WTC11 (cell line): ENCODE data around the gene VTI1A. TPM values are rescaled to one million over a fixed set of nuclear protein-coding genes. Genes with fewer than 3 reads are reported as not detected.

Experiments
- ATAC-seq: fragments of 200-7000 bp; cut with Tn5 transposase; 2 replicates; pipeline ENCODE4 v1.10.0; 2021; ENCODE audit warnings: mild to moderate bottlenecking, moderate library complexity
- CTCF ChIA-PET: fragments of 300-600 bp; sonication (Branson Sonifier 250); formaldehyde crosslinking; loops from one replicate; lab custom pipeline; 2021; ENCODE audit warnings: antibody characterized with exemption; lab: Charles Lee
- POLR2A ChIA-PET: fragments of 350-600 bp; sonication (Branson Sonifier 250); formaldehyde crosslinking; loops from one replicate; lab custom pipeline; 2021; ENCODE audit warnings: antibody characterized with exemption; lab: Charles Lee
- DNase-seq: peaks from one replicate; pipeline ENCODE4 v3.0.0; 2021; ENCODE audit warnings: low spot score
- H3K27ac Mint-ChIP-seq: 2 replicates; pipeline ENCODE4 v1.8.0; 2021; ENCODE audit warnings: mixed read lengths
- H3K27me3 Mint-ChIP-seq: 2 replicates; pipeline ENCODE4 v1.8.0; 2021; ENCODE audit warnings: low read depth, mild to moderate bottlenecking, moderate library complexity, mixed read lengths
- H3K36me3 Mint-ChIP-seq: 2 replicates; pipeline ENCODE4 v1.8.0; 2021; ENCODE audit warnings: mixed read lengths
- H3K4me1 Mint-ChIP-seq: 2 replicates; pipeline ENCODE4 v1.8.0; 2022; ENCODE audit warnings: mixed read lengths
- H3K4me3 Mint-ChIP-seq: 2 replicates; pipeline ENCODE4 v1.8.0; 2021; ENCODE audit warnings: mild to moderate bottlenecking, moderate library complexity, mixed read lengths
- H3K9me3 Mint-ChIP-seq: 2 replicates; pipeline ENCODE4 v1.8.0; 2021; ENCODE audit warnings: mixed read lengths
- E2F1 ChIP-seq: sonication (generic); formaldehyde crosslinking; IDR thresholded peaks from 2 replicates; pipeline ENCODE4 v1.8.0; 2022; ENCODE audit warnings: mild to moderate bottlenecking, missing genetic modification reagents
- E2F5 ChIP-seq: sonication (generic); formaldehyde crosslinking; IDR thresholded peaks from 2 replicates; pipeline ENCODE4 v1.8.1; 2022; ENCODE audit warnings: mild to moderate bottlenecking, moderate library complexity, missing genetic modification reagents
- FOXP4 ChIP-seq: sonication (generic); formaldehyde crosslinking; IDR thresholded peaks from 2 replicates; pipeline ENCODE4 v1.8.0; 2022; ENCODE audit warnings: mild to moderate bottlenecking, missing genetic modification reagents
- JAZF1 ChIP-seq: fragments of 250-450 bp; sonication (Bioruptor Pico); IDR thresholded peaks from 2 replicates; pipeline ENCODE4 v1.9.0; 2021; ENCODE audit warnings: moderate library complexity, mild to moderate bottlenecking, inconsistent platforms
- MXD4 ChIP-seq: fragments of 250-450 bp; sonication (Bioruptor Pico); IDR thresholded peaks from 2 replicates; pipeline ENCODE4 v1.8.0; 2021; ENCODE audit warnings: mild to moderate bottlenecking, moderate library complexity, borderline replicate concordance
- MYBL2 ChIP-seq: sonication (generic); formaldehyde crosslinking; IDR thresholded peaks from 2 replicates; pipeline ENCODE4 v1.8.1; 2023; ENCODE audit warnings: mild to moderate bottlenecking, moderate library complexity, missing genetic modification reagents
- NR2C2 ChIP-seq: sonication (generic); formaldehyde crosslinking; IDR thresholded peaks from 2 replicates; pipeline ENCODE4 v1.8.0; 2022; ENCODE audit warnings: mild to moderate bottlenecking, missing genetic modification reagents
- TCF7 ChIP-seq: sonication (generic); formaldehyde crosslinking; IDR thresholded peaks from 2 replicates; pipeline ENCODE4 v1.8.0; 2022; ENCODE audit warnings: mild to moderate bottlenecking, low read depth, missing genetic modification reagents, moderate library complexity
- TEAD1 ChIP-seq: sonication (generic); formaldehyde crosslinking; IDR thresholded peaks from 2 replicates; pipeline ENCODE4 v1.8.0; 2022; ENCODE audit warnings: mild to moderate bottlenecking, missing genetic modification reagents
- ZNF281 ChIP-seq: sonication (generic); formaldehyde crosslinking; IDR thresholded peaks from 2 replicates; pipeline ENCODE4 v1.8.0; 2023; ENCODE audit warnings: mild to moderate bottlenecking, missing genetic modification reagents
- ZNF416 ChIP-seq: fragments of 250-450 bp; sonication (Bioruptor Pico); IDR thresholded peaks from 2 replicates; pipeline ENCODE4 v1.9.0; 2021; ENCODE audit warnings: mild to moderate bottlenecking, inconsistent platforms
- ZNF425 ChIP-seq: fragments of 250-450 bp; sonication (Bioruptor Pico); conservative IDR thresholded peaks from 2 replicates; pipeline ENCODE4 v1.9.0; 2021; ENCODE audit warnings: mild to moderate bottlenecking
- total RNA-seq: library from RNA; stranded (reverse); gene quantifications from 3 replicates; pipeline ENCODE4 v1.2.3, GENCODE V29; 2021

The VTI1A gene
- total RNA-seq, 1 experiment from 2014 or later, result 20.1 TPM

GRCh38 chr10:112654794-112655193, 207.8 kb downstream of the VTI1A start (continued):
- TF ChIP-seq ZNF416 (no peak), ZNF281 (no peak), JAZF1 (CRISPR knock-in tag) (no peak)

- Mint-ChIP-seq H3K36me3 (no peaks in the 10 kb centered on the region), H3K27me3 (no peaks in the 10 kb centered on the region), H3K4me3 (no peak overlapping the region), H3K27ac (no peak overlapping the region), H3K4me1 (peaks cover 31% of the 10 kb centered on the region), H3K9me3 (0 out of 2 replicates have a peak, but pooled peaks cover 4% of the 10 kb centered on the region)
- ChIA-PET CTCF (no interaction called here), POLR2A (no interaction called here)
- no peak for TF ChIP-seq MYBL2 (CRISPR knock-in tag)
- DNase-seq (no peak), ATAC-seq (no peak)
Observed at GRCh38 chr10:112655722-112656121, 208.7 kb downstream of the VTI1A start.

GRCh38 chr10:112658465-112658864, 211.4 kb downstream of the VTI1A start:
- TF ChIP-seq FOXP4, result no peak
- TF ChIP-seq ZNF425, result no peak
- no peak for TF ChIP-seq NR2C2 (CRISPR knock-in tag)
- TF ChIP-seq MXD4 (CRISPR knock-in tag), result no peak
- no peak for TF ChIP-seq TCF7 (CRISPR knock-in tag)
- no peak for TF ChIP-seq TEAD1
- no peak for TF ChIP-seq E2F1
- no peak for TF ChIP-seq E2F5 (CRISPR knock-in tag)
- ATAC-seq (no peak), DNase-seq (no peak)
- H3K4me3 Mint-ChIP-seq, result no peak overlapping the region
- no peaks in the 10 kb centered on the region for H3K27me3 Mint-ChIP-seq
- peaks cover 17% of the 10 kb centered on the region for H3K36me3 Mint-ChIP-seq
- CTCF ChIA-PET, result no interaction called here
- H3K4me1 Mint-ChIP-seq, result peaks cover 24% of the 10 kb centered on the region
- H3K9me3 Mint-ChIP-seq, result peaks cover 21% of the 10 kb centered on the region
- POLR2A ChIA-PET, result no interaction called here
- no peak overlapping the region for H3K27ac Mint-ChIP-seq
